RWPE1 (cell line): ENCODE results near the gene YIPF6.
"Not testable (repeated sequence)": the region's sequence is repeated elsewhere in the genome, so short reads cannot be mapped to it uniquely, and the experiment has no call there.

Source experiments
- CTCF ChIA-PET: fragments of 350-600 bp; sonication (Branson Sonifier 250); formaldehyde crosslinking; extraction: SDS; loops from one replicate; lab custom pipeline; 2021; lab: Yijun Ruan, JAX
- POLR2A ChIA-PET: fragments of 400-600 bp; formaldehyde crosslinking; extraction: SDS; loops from one replicate; lab custom pipeline; 2020; ENCODE audit warnings: antibody characterized with exemption; ENCODE audit not compliant: low non-redundant PET; lab: Yijun Ruan, JAX
- DNase-seq: peaks from one replicate; pipeline ENCODE4 v3.0.0; 2012; ENCODE audit warnings: low spot score
- H3K27ac ChIP-seq: fragments of 450-650 bp; 2 replicates; pipeline ENCODE4 v1.5.1; 2017
- CTCF ChIP-seq: fragments of 450-650 bp; conservative IDR thresholded peaks from 2 replicates; pipeline ENCODE4 v1.5.1; 2017; ENCODE audit warnings: low read depth, mild to moderate bottlenecking

Gene YIPF6

GRCh38 chrX:68487924-68488323 is 10.9 kb upstream of the YIPF6 start:
- ChIA-PET CTCF (no interaction called here), POLR2A (no interaction called here)
- no peak for DNase-seq
- no peak for TF ChIP-seq CTCF
- no peak overlapping the region for H3K27ac ChIP-seq

GRCh38 chrX:68488657-68489056 is 10.2 kb upstream of the YIPF6 start:
- ChIA-PET POLR2A (no interaction called here), CTCF (no interaction called here)
- no peak for TF ChIP-seq CTCF
- DNase-seq = no peak
- H3K27ac ChIP-seq = no peak overlapping the region

DNA sequence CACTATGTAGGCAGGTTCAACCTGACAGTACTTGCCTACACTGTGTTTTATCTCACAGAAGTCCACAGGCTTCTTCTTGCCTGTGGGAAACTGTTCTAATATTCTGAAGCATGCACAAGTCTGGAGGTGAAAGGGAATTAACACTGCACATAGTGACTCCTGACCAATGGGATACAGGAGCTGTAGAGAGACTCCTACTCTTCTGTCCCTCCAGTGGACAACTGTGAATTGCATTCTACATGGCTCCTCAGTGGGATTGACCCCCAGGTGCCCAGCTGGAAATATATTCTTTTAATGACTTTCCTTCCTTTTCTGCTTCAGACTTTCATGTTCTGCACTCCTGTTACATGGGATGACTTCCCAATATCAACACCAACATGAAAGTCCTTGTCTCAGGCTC is 8.2 kb upstream of the YIPF6 start:
- ChIA-PET POLR2A (no interaction called here), CTCF (interaction anchor here (0.7 to 1.3 kb wide), 2 partner anchors 10 to 294 kb away, joined by 6 to 8 read pairs; no protein-coding TSS in a partner anchor)
- peak; percentile 32 for DNase-seq
- TF ChIP-seq CTCF = 0 out of 2 replicates have a peak, but pooled peaks have one; percentile 12
- H3K27ac ChIP-seq = no peak overlapping the region

DNA sequence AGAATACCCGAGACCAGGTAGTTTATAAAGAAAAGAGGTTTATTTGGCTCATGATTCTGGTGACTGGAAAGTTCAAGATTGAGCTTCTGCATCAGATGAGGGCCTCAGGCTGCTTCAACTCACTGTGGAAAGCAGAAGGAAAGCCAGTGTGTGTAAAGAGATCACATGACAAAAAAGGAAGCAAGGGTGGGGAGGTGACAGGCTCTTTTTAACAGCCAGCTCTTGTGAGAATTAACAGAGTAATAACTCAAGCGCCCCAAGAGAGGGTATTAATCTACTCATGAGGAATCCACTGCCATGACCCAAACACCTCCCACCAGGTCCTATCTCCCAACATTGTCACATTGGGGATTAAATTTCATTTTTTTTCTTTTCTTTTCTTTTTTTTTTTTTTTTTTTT is 6.3 kb upstream of the YIPF6 start:
- no peak overlapping the region for H3K27ac ChIP-seq
- TF ChIP-seq CTCF = no peak
- ChIA-PET POLR2A (no interaction called here), CTCF (no interaction called here)
- DNase-seq = no peak

DNA sequence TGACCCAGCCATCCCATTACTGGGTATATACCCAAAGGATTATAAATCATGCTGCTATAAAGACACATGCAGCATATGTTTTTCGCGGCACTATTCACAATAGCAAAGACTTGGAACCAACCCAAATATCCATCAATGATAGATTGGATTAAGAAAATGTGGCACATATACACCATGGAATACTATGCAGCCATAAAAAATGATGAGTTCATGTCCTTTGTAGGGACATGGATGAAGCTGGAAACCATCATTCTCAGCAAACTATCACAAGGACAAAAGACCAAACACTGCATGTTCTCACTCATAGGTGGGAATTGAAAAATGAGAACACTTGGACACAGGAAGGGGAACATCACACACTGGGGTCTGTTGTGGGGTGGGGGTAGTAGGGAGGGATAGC is 5.1 kb upstream of the YIPF6 start:
- POLR2A ChIA-PET, CTCF ChIA-PET, H3K27ac ChIP-seq, DNase-seq: not testable (repeated sequence)

GRCh38 chrX:68498044-68498507 is 775 bp upstream of the YIPF6 start:
- peak; percentile 25 for DNase-seq
- POLR2A ChIA-PET = no interaction called here
- TF ChIP-seq CTCF = no peak
- H3K27ac ChIP-seq = peak overlapping the region; percentile 85
- CTCF ChIA-PET = interaction anchor here (0.7 kb wide), 1 partner anchor 27 kb away, joined by 3 read pairs; no protein-coding TSS in a partner anchor
